OCI-LY7 (cell line): Measurements from ENCODE around the gene PVALEF. TPM values are rescaled to one million over a fixed set of nuclear protein-coding genes. Genes with fewer than 3 reads are reported as not detected.

Experiments
- Bru-seq: library from RNA; stranded (reverse); fragments of 400-500 nt; gene quantifications from one replicate; lab custom pipeline; 2021; lab: Mats Ljungman, UMichigan
- BruChase-seq, 2 experiments: library from RNA; stranded (reverse); fragments of 400-500 nt; gene quantifications; one replicate each; lab custom pipeline; 2021; lab: Mats Ljungman, UMichigan
- BruUV-seq: library from RNA; stranded (reverse); fragments of 400-500 nt; replicated peaks from 2 replicates; lab custom pipeline; 2021; lab: Mats Ljungman, UMichigan
- CTCF ChIA-PET: fragments of 300-600 bp; sonication (Branson Sonifier 250); formaldehyde crosslinking; loops from one replicate; lab custom pipeline; 2022; ENCODE audit warnings: antibody characterized with exemption; ENCODE audit not compliant: unreplicated experiment; lab: Charles Lee
- POLR2A ChIA-PET: fragments of 300-600 bp; sonication (Branson Sonifier 250); formaldehyde crosslinking; loops from one replicate; lab custom pipeline; 2022; ENCODE audit warnings: antibody characterized with exemption; lab: Charles Lee
- DNase-seq: peaks from one replicate; pipeline ENCODE4 v3.0.0-alpha.2; 2015; ENCODE audit warnings: low spot score
- H2AFZ ChIP-seq: fragments of 200-600 bp; sonication (generic), shearing (Covaris generic); 2 replicates; pipeline ENCODE4 v1.6.1; 2014; ENCODE audit warnings: mild to moderate bottlenecking, antibody characterized with exemption, low read length, moderate library complexity
- H3K27ac ChIP-seq: fragments of 200-600 bp; sonication (generic); 2 replicates; pipeline ENCODE4 v1.5.1; 2014; ENCODE audit warnings: mixed run types, low read depth, mild to moderate bottlenecking, moderate library complexity, low read length, inconsistent platforms; ENCODE audit not compliant: poor library complexity, severe bottlenecking
- H3K36me3 ChIP-seq: fragments of 200-600 bp; sonication (generic); 2 replicates; pipeline ENCODE4 v1.6.1; 2014; ENCODE audit warnings: mild to moderate bottlenecking, antibody characterized with exemption, low read length, moderate library complexity, mixed read lengths; ENCODE audit not compliant: insufficient read depth
- H3K4me1 ChIP-seq: fragments of 200-600 bp; sonication (generic); 2 replicates; pipeline ENCODE4 v1.5.1; 2014; ENCODE audit warnings: mild to moderate bottlenecking, low read length; ENCODE audit not compliant: insufficient read depth, poor library complexity, severe bottlenecking
- H3K4me2 ChIP-seq: fragments of 200-600 bp; sonication (generic); 2 replicates; pipeline ENCODE4 v1.6.1; 2014; ENCODE audit warnings: mild to moderate bottlenecking, low read length
- H3K4me3 ChIP-seq: fragments of 200-600 bp; sonication (generic); 2 replicates; pipeline ENCODE4 v1.5.1; 2014; ENCODE audit warnings: mild to moderate bottlenecking, low read depth, low read length; ENCODE audit not compliant: poor library complexity, severe bottlenecking
- H3K79me2 ChIP-seq: fragments of 200-600 bp; sonication (generic); 2 replicates; pipeline ENCODE4 v1.6.1; 2016; ENCODE audit warnings: low read depth, mild to moderate bottlenecking, low read length, moderate library complexity, mixed read lengths; ENCODE audit not compliant: insufficient read depth
- H3K9me2 ChIP-seq: fragments of 200-600 bp; sonication (generic); 2 replicates; pipeline ENCODE4 v1.6.1; 2016; ENCODE audit warnings: mild to moderate bottlenecking, low read length, mixed read lengths; ENCODE audit not compliant: insufficient read depth
- H3K9me3 ChIP-seq: fragments of 200-600 bp; sonication (generic); 2 replicates; pipeline ENCODE4 v1.6.1; 2014; ENCODE audit warnings: mild to moderate bottlenecking, mixed run types, low read length, mixed read lengths
- H4K20me1 ChIP-seq: fragments of 200-600 bp; sonication (generic); 2 replicates; pipeline ENCODE4 v1.6.1; 2014; ENCODE audit warnings: mild to moderate bottlenecking, antibody characterized with exemption, low read length, moderate library complexity, mixed read lengths; ENCODE audit not compliant: insufficient read depth
- EZH2phosphoT487 ChIP-seq: fragments of 200-600 bp; sonication (generic); IDR thresholded peaks from 2 replicates; pipeline ENCODE4 v1.6.1; 2018; ENCODE audit warnings: low read depth, borderline replicate concordance, mild to moderate bottlenecking, mixed run types, antibody characterized with exemption, low read length, moderate library complexity, mixed read lengths
- intact Hi-C: fragments of 100-400 bp; cut with micrococcal nuclease; formaldehyde crosslinking; loops from one replicate; pipeline ENCODE4 v1.10.0; 2022; ENCODE audit not compliant: unreplicated experiment
- long read RNA-seq: library from polyadenylated mRNA; stranded (forward); transcript quantifications from one replicate; pipeline ENCODE4 v2.0.0, GENCODE V29; 2022
- total RNA-seq, 2 experiments: library from RNA; depleted of rRNA in 1 of 2; stranded (reverse); fragments of >200 nt in 1 of 2; shearing (Covaris generic) in 1 of 2; gene quantifications; 2 replicates each; pipeline ENCODE4 v1.2.3, GENCODE V29; 2014 to 2022
- TF ChIP-seq, protein P1 (sequence below): fragments of 200-600 bp; sonication (generic); conservative IDR thresholded peaks from 2 replicates; pipeline ENCODE4 v1.5.1; 2014; ENCODE audit warnings: mild to moderate bottlenecking, antibody characterized with exemption, low read length, moderate library complexity, mixed read lengths

PVALEF gene
- not detected in 2 replicates for total RNA-seq (2014; rRNA removed; shearing (Covaris generic))
- total RNA-seq (2022): not detected in 2 replicates
- not detected for Bru-seq, nascent RNA
- BruChase-seq, experiment 1, labeled RNA remaining after a 6-hour chase: not detected
- BruChase-seq, experiment 2, labeled RNA remaining after a 2-hour chase: not detected
- long read RNA-seq: 0 reads

- H3K79me2 ChIP-seq: no peaks in the 10 kb centered on the region
- DNase-seq: no peak
- H3K9me3 ChIP-seq: no peaks in the 10 kb centered on the region
- ChIA-PET CTCF (no interaction called here), POLR2A (no interaction called here)
- no peaks in the 10 kb centered on the region for H3K9me2 ChIP-seq
- H3K4me2 ChIP-seq: no peak within 1 kb of the TSS
- no peak within 1 kb of the TSS for H2AFZ ChIP-seq
- H3K36me3 ChIP-seq: no peaks in the 10 kb centered on the region
- no TSS peak for BruUV-seq
- no peaks in the 10 kb centered on the region for H4K20me1 ChIP-seq
- intact Hi-C loops: no loop called here
- H3K4me1 ChIP-seq: no peaks in the 10 kb centered on the region
- TF ChIP-seq EZH2phosphoT487: no peak
- TF ChIP-seq, protein P1, sequence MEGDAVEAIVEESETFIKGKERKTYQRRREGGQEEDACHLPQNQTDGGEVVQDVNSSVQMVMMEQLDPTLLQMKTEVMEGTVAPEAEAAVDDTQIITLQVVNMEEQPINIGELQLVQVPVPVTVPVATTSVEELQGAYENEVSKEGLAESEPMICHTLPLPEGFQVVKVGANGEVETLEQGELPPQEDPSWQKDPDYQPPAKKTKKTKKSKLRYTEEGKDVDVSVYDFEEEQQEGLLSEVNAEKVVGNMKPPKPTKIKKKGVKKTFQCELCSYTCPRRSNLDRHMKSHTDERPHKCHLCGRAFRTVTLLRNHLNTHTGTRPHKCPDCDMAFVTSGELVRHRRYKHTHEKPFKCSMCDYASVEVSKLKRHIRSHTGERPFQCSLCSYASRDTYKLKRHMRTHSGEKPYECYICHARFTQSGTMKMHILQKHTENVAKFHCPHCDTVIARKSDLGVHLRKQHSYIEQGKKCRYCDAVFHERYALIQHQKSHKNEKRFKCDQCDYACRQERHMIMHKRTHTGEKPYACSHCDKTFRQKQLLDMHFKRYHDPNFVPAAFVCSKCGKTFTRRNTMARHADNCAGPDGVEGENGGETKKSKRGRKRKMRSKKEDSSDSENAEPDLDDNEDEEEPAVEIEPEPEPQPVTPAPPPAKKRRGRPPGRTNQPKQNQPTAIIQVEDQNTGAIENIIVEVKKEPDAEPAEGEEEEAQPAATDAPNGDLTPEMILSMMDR: no peak
- no peak within 1 kb of the TSS for H3K4me3 ChIP-seq
- H3K27ac ChIP-seq: no peak within 1 kb of the TSS
Measured at GRCh38 chr17:81165246-81166032, at the start of gene PVALEF. Gene PVALEF (plus strand): TSS chr17:81165507. CDS start chr17:81181227, 15,720 bp downstream.

DNA sequence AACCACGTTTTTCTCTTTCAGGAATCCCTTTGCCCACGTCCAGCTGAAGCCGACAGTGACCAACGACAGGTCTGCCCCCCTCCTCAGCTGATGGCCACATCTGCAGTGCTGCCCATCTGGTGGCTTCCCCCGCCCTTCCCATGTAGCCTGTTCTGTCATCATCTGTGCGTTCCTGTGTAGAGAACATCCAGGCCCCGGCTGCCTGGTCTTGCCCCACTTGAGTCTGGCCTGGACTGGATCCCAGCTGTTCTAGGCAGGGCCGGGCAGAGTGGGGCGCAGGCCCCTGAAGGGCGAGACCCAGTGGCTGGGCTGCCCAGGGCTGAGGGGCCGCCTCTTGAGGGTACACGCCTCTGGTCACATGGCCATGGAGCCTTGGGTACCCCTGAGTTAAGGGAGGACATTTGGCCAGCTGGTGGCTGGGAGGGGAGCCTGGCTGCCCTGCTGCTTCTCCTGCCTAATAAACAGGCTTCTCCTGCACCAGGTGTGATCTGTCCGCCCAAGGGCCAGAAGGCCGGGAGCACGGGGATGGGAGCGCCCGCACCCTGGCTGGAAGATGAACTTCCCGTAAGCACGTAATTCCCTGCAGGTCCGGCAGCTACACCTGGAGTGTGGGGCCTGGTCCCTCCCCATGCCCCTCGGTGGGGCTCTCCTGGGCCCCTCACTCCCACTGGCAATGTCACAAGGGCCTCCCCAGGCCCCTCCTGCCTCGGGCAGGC is 49.4 kb upstream of the PVALEF start:
- intact Hi-C loops: no loop called here
- Histone ChIP-seq H3K4me2 (no peak overlapping the region), H3K4me1 (no peaks in the 10 kb centered on the region), H4K20me1 (no peaks in the 10 kb centered on the region), H3K9me3 (no peaks in the 10 kb centered on the region), H3K9me2 (no peaks in the 10 kb centered on the region), H3K79me2 (no peaks in the 10 kb centered on the region), H3K36me3 (no peaks in the 10 kb centered on the region), H3K27ac (no peak overlapping the region), H2AFZ (no peak overlapping the region), H3K4me3 (no peak overlapping the region)
- ChIA-PET POLR2A (no interaction called here), CTCF (no interaction called here)
- DNase-seq: no peak
- TF ChIP-seq, protein P1: no peak
- no peak for TF ChIP-seq EZH2phosphoT487
- BruUV-seq: no TSS peak
